ENCODE measurements around the gene PDHB.

DNA sequence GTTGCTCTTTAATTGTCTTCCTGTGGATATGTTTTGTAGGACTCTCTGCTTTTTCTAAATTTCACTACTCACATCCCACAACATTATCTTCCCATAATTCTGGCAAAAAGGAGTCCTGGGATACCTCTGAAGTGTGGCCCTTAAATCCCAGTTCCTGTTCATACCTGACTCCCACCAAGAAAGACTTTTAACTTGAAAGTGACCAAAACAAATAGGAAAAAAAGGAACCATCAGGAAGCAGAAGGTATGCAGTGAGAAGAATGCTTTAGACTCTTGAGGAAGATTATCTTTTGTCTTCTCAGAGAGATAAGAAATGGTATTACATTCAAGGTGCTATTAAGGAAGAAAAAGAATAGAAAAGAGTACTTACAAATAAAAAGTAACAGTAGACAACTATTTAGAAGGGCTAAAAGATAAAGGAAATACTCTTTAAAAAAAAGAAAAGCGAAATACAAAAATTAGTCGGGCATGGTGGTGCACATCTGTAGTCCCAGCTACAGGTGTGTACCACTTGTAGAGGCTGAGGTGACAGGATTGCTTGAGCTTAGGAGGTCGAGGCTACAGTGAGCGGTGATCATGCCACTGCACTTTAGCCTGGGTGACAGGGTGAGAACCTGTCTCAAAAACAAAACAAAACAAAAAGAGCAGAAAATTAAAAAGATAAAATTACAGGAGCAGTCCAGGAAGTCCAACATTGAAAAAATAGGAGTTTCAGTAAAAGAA is 54.1 kb downstream of the PDHB start:
- TF ChIP-seq, protein P1, sequence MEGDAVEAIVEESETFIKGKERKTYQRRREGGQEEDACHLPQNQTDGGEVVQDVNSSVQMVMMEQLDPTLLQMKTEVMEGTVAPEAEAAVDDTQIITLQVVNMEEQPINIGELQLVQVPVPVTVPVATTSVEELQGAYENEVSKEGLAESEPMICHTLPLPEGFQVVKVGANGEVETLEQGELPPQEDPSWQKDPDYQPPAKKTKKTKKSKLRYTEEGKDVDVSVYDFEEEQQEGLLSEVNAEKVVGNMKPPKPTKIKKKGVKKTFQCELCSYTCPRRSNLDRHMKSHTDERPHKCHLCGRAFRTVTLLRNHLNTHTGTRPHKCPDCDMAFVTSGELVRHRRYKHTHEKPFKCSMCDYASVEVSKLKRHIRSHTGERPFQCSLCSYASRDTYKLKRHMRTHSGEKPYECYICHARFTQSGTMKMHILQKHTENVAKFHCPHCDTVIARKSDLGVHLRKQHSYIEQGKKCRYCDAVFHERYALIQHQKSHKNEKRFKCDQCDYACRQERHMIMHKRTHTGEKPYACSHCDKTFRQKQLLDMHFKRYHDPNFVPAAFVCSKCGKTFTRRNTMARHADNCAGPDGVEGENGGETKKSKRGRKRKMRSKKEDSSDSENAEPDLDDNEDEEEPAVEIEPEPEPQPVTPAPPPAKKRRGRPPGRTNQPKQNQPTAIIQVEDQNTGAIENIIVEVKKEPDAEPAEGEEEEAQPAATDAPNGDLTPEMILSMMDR (optimal IDR thresholded peaks at IDR 0.05 in 1 of 3, IDR thresholded peaks at IDR 0.05 in 1 of 3, conservative IDR thresholded peaks at IDR 0.05 in 1 of 3; ENCODE audit: extremely low read depth in 1 of 3, insufficient read depth in 2 of 3, low read length in 3 of 3) = no peak
- TF ChIP-seq EZH2 (IDR thresholded peaks at IDR 0.05; ENCODE audit: low read length) = no peak

All from keratinocyte (primary cell).